ENCODE data around the gene ABHD17A. TPM values are rescaled to one million over a fixed set of nuclear protein-coding genes. Genes with fewer than 3 reads are reported as not detected.

The ABHD17A gene
- total and polyA plus RNA-seq, 2 donors (not counting 1 experiment from before 2014, with no cell fraction given) = 63.1 to 134 TPM

DNA sequence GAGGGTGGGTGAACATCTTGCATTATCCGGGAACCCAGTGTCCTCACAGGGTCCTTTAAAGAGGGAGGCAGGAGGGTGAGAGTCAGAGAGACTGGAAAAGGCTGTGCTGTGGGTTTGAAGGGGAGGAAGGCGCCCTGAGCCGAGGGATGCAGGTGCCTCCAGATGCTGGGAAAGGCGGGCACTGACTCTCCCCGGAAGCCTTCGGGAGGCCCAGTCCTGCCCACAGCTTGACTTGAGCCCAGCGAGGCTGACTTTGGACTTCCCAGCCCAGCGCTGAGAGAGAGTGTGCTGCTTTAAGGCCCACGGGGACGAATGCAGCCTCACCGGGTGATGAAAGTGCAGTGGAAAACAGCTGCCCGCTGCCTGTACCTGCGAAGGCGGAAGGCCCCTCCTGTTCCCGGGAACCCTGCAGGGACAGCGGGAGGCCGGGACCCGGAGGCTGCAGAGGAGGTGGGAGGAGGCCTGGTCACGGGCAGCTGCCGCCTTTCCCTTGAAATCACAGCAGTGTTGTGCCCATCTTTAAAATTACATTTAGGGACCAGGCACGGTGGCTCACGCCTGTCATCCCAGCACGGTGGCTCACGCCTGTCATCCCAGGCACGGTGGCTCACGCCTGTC is 53.1 kb downstream of the ABHD17A start:
- TF ChIP-seq, protein P1, sequence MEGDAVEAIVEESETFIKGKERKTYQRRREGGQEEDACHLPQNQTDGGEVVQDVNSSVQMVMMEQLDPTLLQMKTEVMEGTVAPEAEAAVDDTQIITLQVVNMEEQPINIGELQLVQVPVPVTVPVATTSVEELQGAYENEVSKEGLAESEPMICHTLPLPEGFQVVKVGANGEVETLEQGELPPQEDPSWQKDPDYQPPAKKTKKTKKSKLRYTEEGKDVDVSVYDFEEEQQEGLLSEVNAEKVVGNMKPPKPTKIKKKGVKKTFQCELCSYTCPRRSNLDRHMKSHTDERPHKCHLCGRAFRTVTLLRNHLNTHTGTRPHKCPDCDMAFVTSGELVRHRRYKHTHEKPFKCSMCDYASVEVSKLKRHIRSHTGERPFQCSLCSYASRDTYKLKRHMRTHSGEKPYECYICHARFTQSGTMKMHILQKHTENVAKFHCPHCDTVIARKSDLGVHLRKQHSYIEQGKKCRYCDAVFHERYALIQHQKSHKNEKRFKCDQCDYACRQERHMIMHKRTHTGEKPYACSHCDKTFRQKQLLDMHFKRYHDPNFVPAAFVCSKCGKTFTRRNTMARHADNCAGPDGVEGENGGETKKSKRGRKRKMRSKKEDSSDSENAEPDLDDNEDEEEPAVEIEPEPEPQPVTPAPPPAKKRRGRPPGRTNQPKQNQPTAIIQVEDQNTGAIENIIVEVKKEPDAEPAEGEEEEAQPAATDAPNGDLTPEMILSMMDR (IDR thresholded peaks at IDR 0.05) = no peak
- no peak for TF ChIP-seq EZH2 (IDR thresholded peaks at IDR 0.05; ENCODE audit: borderline replicate concordance, insufficient read depth, low read depth, low read length, poor library complexity, severe bottlenecking)
- intact Hi-C loops (cut with micrococcal nuclease) = no loop called here
- Mint-ChIP-seq H3K4me3 (no peak overlapping the region), H3K9me3 (ENCODE audit: insufficient read depth) (no peaks in the 10 kb centered on the region), H3K4me1 (peaks cover 3% of the 10 kb centered on the region), H3K27ac (no peak overlapping the region), H3K27me3 (no peaks in the 10 kb centered on the region)
- Histone ChIP-seq H3K9me3 (ENCODE audit: control extremely low read depth in 1 of 3, control insufficient read depth in 2 of 3, insufficient read depth in 1 of 3, low read length in 2 of 3) (no peaks in the 10 kb centered on the region), H3K4me2 (replicated peaks; ENCODE audit: low read depth, low read length, poor library complexity, severe bottlenecking) (no peak overlapping the region), H3K27ac (ENCODE audit: low read length in 2 of 2) (no peak overlapping the region), H3K4me1 (ENCODE audit: control insufficient read depth in 2 of 2, insufficient read depth in 2 of 2, low read length in 2 of 2) (peaks cover 0 to 1% of the 10 kb centered on the region in 2 donors), H4K20me1 (ENCODE audit: control insufficient read depth, insufficient read depth, low read length, poor library complexity, severe bottlenecking) (peaks cover 97% of the 10 kb centered on the region), H3K9ac (ENCODE audit: low read length) (no peak overlapping the region), H2AFZ (ENCODE audit: insufficient read depth, low read depth, low read length, poor library complexity, severe bottlenecking) (no peak overlapping the region), H3K79me2 (ENCODE audit: control insufficient read depth, insufficient read depth, low read length) (peaks cover 84% of the 10 kb centered on the region), H3K27me3 (replicated peaks in 1 of 4; ENCODE audit: control extremely low read depth in 1 of 4, control insufficient read depth in 3 of 4, insufficient read depth in 4 of 4, low read length in 3 of 4) (no peaks in the 10 kb centered on the region), H3K4me3 (ENCODE audit: control extremely low read depth in 1 of 5, extremely low read depth in 1 of 5, insufficient read depth in 1 of 5, low read depth in 2 of 5, low read length in 4 of 5) (no peak overlapping the region), H3K36me3 (replicated peaks in 1 of 2; ENCODE audit: control extremely low read depth in 1 of 2, control insufficient read depth in 1 of 2, extremely low read depth in 1 of 2, insufficient read depth in 2 of 2, low read length in 1 of 2) (peaks cover 0 to 22% of the 10 kb centered on the region in 2 experiments)
- POLR2A ChIA-PET = no interaction called here
- CTCF ChIA-PET = no interaction called here
- WGBS (ENCODE audit: insufficient coverage) = 96% methylated on average over 25 of the region's 26 CpGs
- ATAC-seq (ENCODE audit: low read depth) (no peak), DNase-seq (no peak)

DNA sequence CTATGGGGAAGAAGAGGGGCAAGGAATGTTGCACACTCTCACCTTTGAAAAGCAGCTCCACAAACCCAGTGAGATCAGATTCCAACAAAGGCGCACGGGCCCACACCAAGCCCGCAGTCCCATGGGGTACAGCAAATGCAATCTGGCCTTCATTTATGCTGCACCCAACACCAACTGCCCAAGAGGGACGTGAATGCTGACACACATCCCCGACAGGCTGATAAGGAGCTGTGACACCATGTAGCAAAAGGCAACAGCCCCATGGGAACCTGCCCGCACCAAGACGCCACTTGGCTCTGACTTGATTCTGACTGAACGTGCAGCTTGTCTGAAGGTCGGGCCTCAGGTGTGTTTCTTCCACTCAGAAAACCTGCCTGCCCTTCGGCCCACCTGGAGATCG is 54.3 kb downstream of the ABHD17A start:
- no peak overlapping the region for H3K27ac Mint-ChIP-seq

More for the DNA sequence above, 54.3 kb downstream of the ABHD17A start:
- Histone ChIP-seq H3K4me3 (ENCODE audit: control extremely low read depth in 1 of 5, extremely low read depth in 1 of 5, insufficient read depth in 1 of 5, low read depth in 2 of 5, low read length in 4 of 5) (no peak overlapping the region), H3K36me3 (replicated peaks in 1 of 2; ENCODE audit: control extremely low read depth in 1 of 2, control insufficient read depth in 1 of 2, extremely low read depth in 1 of 2, insufficient read depth in 2 of 2, low read length in 1 of 2) (peaks cover 0 to 29% of the 10 kb centered on the region in 2 experiments), H4K20me1 (ENCODE audit: control insufficient read depth, insufficient read depth, low read length, poor library complexity, severe bottlenecking) (peaks cover 96% of the 10 kb centered on the region), H3K9me3 (ENCODE audit: control extremely low read depth in 1 of 3, control insufficient read depth in 2 of 3, insufficient read depth in 1 of 3, low read length in 2 of 3) (no peaks in the 10 kb centered on the region), H2AFZ (ENCODE audit: insufficient read depth, low read depth, low read length, poor library complexity, severe bottlenecking) (no peak overlapping the region), H3K27ac (ENCODE audit: low read length in 2 of 2) (no peak overlapping the region), H3K79me2 (ENCODE audit: control insufficient read depth, insufficient read depth, low read length) (peaks cover 80% of the 10 kb centered on the region), H3K4me2 (replicated peaks; ENCODE audit: low read depth, low read length, poor library complexity, severe bottlenecking) (no peak overlapping the region), H3K9ac (ENCODE audit: low read length) (no peak overlapping the region), H3K4me1 (ENCODE audit: control insufficient read depth in 2 of 2, insufficient read depth in 2 of 2, low read length in 2 of 2) (peaks cover 0 to 8% of the 10 kb centered on the region in 2 donors), H3K27me3 (replicated peaks in 1 of 4; ENCODE audit: control extremely low read depth in 1 of 4, control insufficient read depth in 3 of 4, insufficient read depth in 4 of 4, low read length in 3 of 4) (no peaks in the 10 kb centered on the region)
- ChIA-PET CTCF (interaction anchor here (1.6 kb wide), 1 partner anchor 36 kb away, joined by 4 read pairs; no protein-coding TSS in a partner anchor), POLR2A (interaction anchor here (0.6 kb wide), 1 partner anchor 192 kb away, joined by 6 read pairs; no protein-coding TSS in a partner anchor)
- Mint-ChIP-seq H3K4me3 (no peak overlapping the region), H3K27me3 (no peaks in the 10 kb centered on the region), H3K9me3 (ENCODE audit: insufficient read depth) (no peaks in the 10 kb centered on the region), H3K4me1 (peaks cover 3% of the 10 kb centered on the region)
- intact Hi-C loops (cut with micrococcal nuclease) = no loop called here
- TF ChIP-seq, protein P1 (IDR thresholded peaks at IDR 0.05) = no peak
- no peak for TF ChIP-seq EZH2 (IDR thresholded peaks at IDR 0.05; ENCODE audit: borderline replicate concordance, insufficient read depth, low read depth, low read length, poor library complexity, severe bottlenecking)
- WGBS (ENCODE audit: insufficient coverage) = 95% methylated on average over 11 of the region's 11 CpGs
- DNase-seq (no peak), ATAC-seq (ENCODE audit: low read depth) (no peak)

Measured in B cell (primary cell).